ENCODE results near the gene NIPAL1.
"Not testable (repeated sequence)": the region's sequence is repeated elsewhere in the genome, so short reads cannot be mapped to it uniquely, and the experiment has no call there.

The NIPAL1 gene

GRCh38 chr4:47996021-47996420 is 20.6 kb upstream of the NIPAL1 start:
- DNase-seq (ENCODE audit: low read depth), result no peak
- TF ChIP-seq, protein P1, sequence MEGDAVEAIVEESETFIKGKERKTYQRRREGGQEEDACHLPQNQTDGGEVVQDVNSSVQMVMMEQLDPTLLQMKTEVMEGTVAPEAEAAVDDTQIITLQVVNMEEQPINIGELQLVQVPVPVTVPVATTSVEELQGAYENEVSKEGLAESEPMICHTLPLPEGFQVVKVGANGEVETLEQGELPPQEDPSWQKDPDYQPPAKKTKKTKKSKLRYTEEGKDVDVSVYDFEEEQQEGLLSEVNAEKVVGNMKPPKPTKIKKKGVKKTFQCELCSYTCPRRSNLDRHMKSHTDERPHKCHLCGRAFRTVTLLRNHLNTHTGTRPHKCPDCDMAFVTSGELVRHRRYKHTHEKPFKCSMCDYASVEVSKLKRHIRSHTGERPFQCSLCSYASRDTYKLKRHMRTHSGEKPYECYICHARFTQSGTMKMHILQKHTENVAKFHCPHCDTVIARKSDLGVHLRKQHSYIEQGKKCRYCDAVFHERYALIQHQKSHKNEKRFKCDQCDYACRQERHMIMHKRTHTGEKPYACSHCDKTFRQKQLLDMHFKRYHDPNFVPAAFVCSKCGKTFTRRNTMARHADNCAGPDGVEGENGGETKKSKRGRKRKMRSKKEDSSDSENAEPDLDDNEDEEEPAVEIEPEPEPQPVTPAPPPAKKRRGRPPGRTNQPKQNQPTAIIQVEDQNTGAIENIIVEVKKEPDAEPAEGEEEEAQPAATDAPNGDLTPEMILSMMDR (IDR thresholded peaks at IDR 0.05; ENCODE audit: control insufficient read depth, insufficient read depth, low read depth, low read length, missing control alignments), result no peak
- no peak overlapping the region for H3K4me3 ChIP-seq (ENCODE audit: control insufficient read depth, low read depth, low read length)

GRCh38 chr4:48002267-48002666 is 14.3 kb upstream of the NIPAL1 start:
- TF ChIP-seq, protein P1 (IDR thresholded peaks at IDR 0.05; ENCODE audit: control insufficient read depth, insufficient read depth, low read depth, low read length, missing control alignments), result no peak
- DNase-seq (ENCODE audit: low read depth), result no peak

GRCh38 chr4:48003568-48003967 is 13.0 kb upstream of the NIPAL1 start:
- H3K4me3 ChIP-seq (ENCODE audit: control insufficient read depth, low read depth, low read length); DNase-seq (ENCODE audit: low read depth): not testable (repeated sequence)
- TF ChIP-seq, protein P1 (IDR thresholded peaks at IDR 0.05; ENCODE audit: control insufficient read depth, insufficient read depth, low read depth, low read length, missing control alignments), result peak; percentile 58

More at GRCh38 chr4:48002267-48002666, 14.3 kb upstream of the NIPAL1 start:
- no peak overlapping the region for H3K4me3 ChIP-seq (ENCODE audit: control insufficient read depth, low read depth, low read length)

GRCh38 chr4:48005781-48006180 is 10.8 kb upstream of the NIPAL1 start:
- DNase-seq (ENCODE audit: low read depth), result no peak
- TF ChIP-seq, protein P1 (IDR thresholded peaks at IDR 0.05; ENCODE audit: control insufficient read depth, insufficient read depth, low read depth, low read length, missing control alignments), result no peak
- H3K4me3 ChIP-seq (ENCODE audit: control insufficient read depth, low read depth, low read length), result no peak overlapping the region

DNA sequence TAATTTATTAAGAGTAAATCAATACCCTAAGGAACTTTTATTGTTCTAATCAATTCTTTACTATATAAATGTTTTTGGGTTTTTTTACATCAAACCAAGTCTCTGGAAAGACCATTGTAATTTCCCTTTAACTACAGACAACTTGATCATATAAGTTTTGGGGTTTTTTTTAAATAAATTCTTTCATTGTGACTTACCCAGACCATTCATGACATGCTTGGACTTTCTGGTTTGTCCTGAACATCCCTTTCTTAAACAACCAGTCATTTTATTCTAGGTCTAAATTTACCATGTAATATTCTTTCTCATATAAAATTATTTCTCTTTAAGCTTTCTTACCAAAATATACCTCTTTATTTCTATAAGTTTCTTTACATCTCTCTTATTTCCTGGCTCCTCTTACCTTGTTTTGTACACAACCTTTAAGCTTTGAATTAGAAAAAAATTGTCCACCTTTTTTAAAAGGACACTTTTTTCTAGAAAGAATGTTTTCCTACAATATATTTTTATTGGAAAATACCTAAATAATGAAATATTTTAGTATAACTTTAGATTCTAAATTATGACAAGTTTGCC is 8.5 kb upstream of the NIPAL1 start:
- no peak overlapping the region for H3K4me3 ChIP-seq (ENCODE audit: control insufficient read depth, low read depth, low read length)
- no peak for DNase-seq (ENCODE audit: low read depth)
- TF ChIP-seq, protein P1 (IDR thresholded peaks at IDR 0.05; ENCODE audit: control insufficient read depth, insufficient read depth, low read depth, low read length, missing control alignments), result no peak

DNA sequence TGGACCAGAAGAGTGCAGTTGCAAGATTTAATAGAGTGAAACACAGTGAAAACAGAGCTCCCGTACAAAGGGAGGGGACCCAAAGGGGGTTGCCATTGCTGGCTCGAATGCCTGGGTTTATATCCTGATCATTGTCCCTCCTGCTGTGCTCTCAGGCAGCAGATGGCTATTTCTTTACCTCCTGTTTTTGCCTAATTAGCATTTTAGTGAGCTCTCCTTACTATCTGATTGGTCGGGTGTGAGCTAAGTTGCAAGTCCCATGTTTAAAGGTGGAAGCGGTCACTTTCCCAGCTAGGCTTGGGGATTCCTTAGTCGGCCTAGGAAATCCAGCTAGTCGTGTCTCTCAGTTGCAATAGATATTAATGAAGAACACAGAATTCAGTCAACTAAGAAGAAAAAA is 5.7 kb upstream of the NIPAL1 start:
- not testable (repeated sequence) for DNase-seq (ENCODE audit: low read depth); H3K4me3 ChIP-seq (ENCODE audit: control insufficient read depth, low read depth, low read length)

- H3K4me3 ChIP-seq (ENCODE audit: control insufficient read depth, low read depth, low read length), result no peak overlapping the region
- TF ChIP-seq, protein P1 (IDR thresholded peaks at IDR 0.05; ENCODE audit: control insufficient read depth, insufficient read depth, low read depth, low read length, missing control alignments), result no peak
- no peak for DNase-seq (ENCODE audit: low read depth)
These were observed 4.8 kb upstream of the NIPAL1 start for GRCh38 chr4:48011722-48012121.
